ENCODE results near the gene BNC2. TPM values are rescaled to one million over a fixed set of nuclear protein-coding genes. Genes with fewer than 3 reads are reported as not detected.

BNC2 gene
- total RNA-seq, 1 experiment from 2014 or later = 43.6 TPM

DNA sequence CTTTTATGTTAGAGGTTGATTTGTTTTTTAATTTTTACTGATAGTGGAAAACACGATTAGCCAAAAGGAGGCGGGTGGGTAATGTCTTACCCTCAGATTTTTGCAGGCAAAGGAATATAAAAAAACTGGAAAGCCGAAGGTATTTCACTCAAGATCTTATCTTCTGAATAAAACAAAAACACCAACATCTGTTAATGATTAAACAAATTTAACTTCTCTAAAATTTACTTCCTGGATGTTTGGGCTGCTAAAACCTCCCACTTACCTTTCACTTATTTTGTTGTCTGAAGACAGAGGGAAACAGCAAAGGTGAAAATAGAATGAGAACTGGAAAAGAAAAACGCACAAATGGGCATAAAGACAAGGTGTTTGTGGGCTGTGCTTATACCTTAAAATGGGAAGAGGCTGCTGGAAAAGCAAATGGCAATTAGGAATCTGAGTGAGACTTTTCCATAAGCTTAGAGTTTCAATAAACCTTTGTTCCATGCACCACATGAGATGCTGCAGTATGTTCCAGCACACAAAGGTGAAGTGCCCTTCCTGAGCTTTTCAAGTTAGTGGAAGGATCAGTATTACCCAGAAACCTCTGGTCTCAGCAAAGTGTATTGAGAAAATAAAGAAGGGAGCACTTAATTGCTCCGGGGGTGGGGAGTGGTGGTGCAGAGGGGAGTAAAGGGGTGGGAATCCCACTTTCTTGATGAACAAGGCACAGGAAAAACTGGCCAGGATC is 298.3 kb downstream of the BNC2 start:
- no peak overlapping the region for H2BK5ac ChIP-seq (ENCODE audit: insufficient read length, low read length)
- no peak overlapping the region for H3K18ac ChIP-seq (ENCODE audit: insufficient read length, low read depth, low read length)
- H3K4me2 ChIP-seq (ENCODE audit: insufficient read depth, insufficient read length, low read length) = no peak overlapping the region
- H4K20me1 ChIP-seq (ENCODE audit: control insufficient read depth, insufficient read depth, insufficient read length) = no peaks in the 10 kb centered on the region
- H4K91ac ChIP-seq (ENCODE audit: insufficient read length, low read depth, low read length) = no peak overlapping the region
- no peak overlapping the region for H2BK15ac ChIP-seq (ENCODE audit: low read depth, low read length)
- H3K23ac ChIP-seq (ENCODE audit: insufficient read length, low read depth, low read length) = no peak overlapping the region
- no peaks in the 10 kb centered on the region for H3K36me3 Mint-ChIP-seq (ENCODE audit: insufficient read depth in 1 of 3, low read depth in 3 of 3)
- no peak overlapping the region for H2AFZ ChIP-seq (ENCODE audit: low read length)
- WGBS (ENCODE audit: extremely low coverage, insufficient read length, low lambda C conversion rate) = no CpG with 5 or more reads among the region's 5 CpGs
- H3K27me3 Mint-ChIP-seq (ENCODE audit: low read depth) = no peaks in the 10 kb centered on the region
- no peak overlapping the region for H2BK120ac ChIP-seq (ENCODE audit: low read depth, low read length, poor library complexity, severe bottlenecking)
- H3K27ac ChIP-seq (ENCODE audit: insufficient read length, low read depth, low read length) = no peak overlapping the region
- peaks cover 6% of the 10 kb centered on the region for H3K4me1 ChIP-seq (ENCODE audit: insufficient read depth, low read length)
- 0 out of 2 replicates have a peak, but pooled peaks cover 2% of the 10 kb centered on the region for H3K79me2 ChIP-seq (ENCODE audit: insufficient read depth, low read length)
- TF ChIP-seq, protein P1, sequence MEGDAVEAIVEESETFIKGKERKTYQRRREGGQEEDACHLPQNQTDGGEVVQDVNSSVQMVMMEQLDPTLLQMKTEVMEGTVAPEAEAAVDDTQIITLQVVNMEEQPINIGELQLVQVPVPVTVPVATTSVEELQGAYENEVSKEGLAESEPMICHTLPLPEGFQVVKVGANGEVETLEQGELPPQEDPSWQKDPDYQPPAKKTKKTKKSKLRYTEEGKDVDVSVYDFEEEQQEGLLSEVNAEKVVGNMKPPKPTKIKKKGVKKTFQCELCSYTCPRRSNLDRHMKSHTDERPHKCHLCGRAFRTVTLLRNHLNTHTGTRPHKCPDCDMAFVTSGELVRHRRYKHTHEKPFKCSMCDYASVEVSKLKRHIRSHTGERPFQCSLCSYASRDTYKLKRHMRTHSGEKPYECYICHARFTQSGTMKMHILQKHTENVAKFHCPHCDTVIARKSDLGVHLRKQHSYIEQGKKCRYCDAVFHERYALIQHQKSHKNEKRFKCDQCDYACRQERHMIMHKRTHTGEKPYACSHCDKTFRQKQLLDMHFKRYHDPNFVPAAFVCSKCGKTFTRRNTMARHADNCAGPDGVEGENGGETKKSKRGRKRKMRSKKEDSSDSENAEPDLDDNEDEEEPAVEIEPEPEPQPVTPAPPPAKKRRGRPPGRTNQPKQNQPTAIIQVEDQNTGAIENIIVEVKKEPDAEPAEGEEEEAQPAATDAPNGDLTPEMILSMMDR (conservative IDR thresholded peaks at IDR 0.05) = no peak
- no peak overlapping the region for H3K4me3 Mint-ChIP-seq
- no peaks in the 10 kb centered on the region for H3K79me1 ChIP-seq (ENCODE audit: insufficient read depth, low read depth, low read length, poor library complexity, severe bottlenecking)
- no peak overlapping the region for H4K5ac ChIP-seq (ENCODE audit: insufficient read length, low read depth, low read length)
- no peak overlapping the region for H3K14ac ChIP-seq (ENCODE audit: insufficient read depth, low read length)
- peaks cover 57 to 77% of the 10 kb centered on the region in 2 experiments for H3K4me1 Mint-ChIP-seq
- no peak overlapping the region for H2BK20ac ChIP-seq (ENCODE audit: low read depth, low read length, poor library complexity, severe bottlenecking)
- no peak overlapping the region for H3K9ac ChIP-seq (ENCODE audit: extremely low read depth, insufficient read length, low read length)
- no peak overlapping the region for H4K8ac ChIP-seq (replicated peaks; ENCODE audit: insufficient read length, low read depth, low read length)
- H3K27me3 ChIP-seq (ENCODE audit: insufficient read depth, low read length) = no peaks in the 10 kb centered on the region
- no peak overlapping the region for H3K56ac ChIP-seq (ENCODE audit: insufficient read length, low read depth, low read length)
- no peak overlapping the region for H2AK5ac ChIP-seq (ENCODE audit: insufficient read length, low read length)
- no peak overlapping the region for H3K4ac ChIP-seq (ENCODE audit: low read depth, low read length)
- H3K9me3 Mint-ChIP-seq = no peaks in the 10 kb centered on the region
- H3K27ac Mint-ChIP-seq = peak overlapping the region; percentile 52 to 98 (median 68); a peak in 6 of 7 replicates
- no peaks in the 10 kb centered on the region for H3K9me3 ChIP-seq (ENCODE audit: control insufficient read depth, low read depth, low read length)
- no peak overlapping the region for H2BK12ac ChIP-seq (ENCODE audit: insufficient read length, low read depth, low read length)
- no peaks in the 10 kb centered on the region for H3K23me2 ChIP-seq (ENCODE audit: insufficient read length, low read depth, low read length, poor library complexity, severe bottlenecking)
- no peak for DNase-seq
- no peak overlapping the region for H3T11ph ChIP-seq (ENCODE audit: low read length)

Measured in H9 (cell line).